Subcutaneous abdominal adipose tissue (tissue), 5 donors: ENCODE measurements around the gene APOA5.

Source experiments
- H3K27ac ChIP-seq: one replicate; pipeline ENCODE4 v1.7.0; 2013; ENCODE audit warnings: low read depth, mild to moderate bottlenecking, inconsistent platforms, low read length, moderate library complexity
- H3K27me3 ChIP-seq, 5 donors: one replicate each; pipeline ENCODE4 v1.7.0; 2013; ENCODE audit warnings: low read length in 5 of 5, inconsistent platforms in 1 of 5; ENCODE audit not compliant: control insufficient read depth in 5 of 5, insufficient read depth in 4 of 5
- H3K36me3 ChIP-seq, 5 donors: one replicate each; pipeline ENCODE4 v1.7.0; 2013; ENCODE audit warnings: low read length in 5 of 5; ENCODE audit not compliant: control insufficient read depth in 5 of 5, insufficient read depth in 5 of 5
- H3K4me1 ChIP-seq, 5 donors: one replicate each; pipeline ENCODE4 v1.7.0; 2013; ENCODE audit warnings: low read length in 5 of 5, mild to moderate bottlenecking in 3 of 5, moderate library complexity in 1 of 5; ENCODE audit not compliant: control insufficient read depth in 5 of 5, insufficient read depth in 5 of 5
- H3K4me3 ChIP-seq, 5 donors: one replicate each; pipeline ENCODE4 v1.7.0; 2013; ENCODE audit warnings: low read length in 5 of 5, low read depth in 1 of 5
- H3K9ac ChIP-seq, 5 donors: one replicate each; pipeline ENCODE4 v1.7.0; 2013; ENCODE audit warnings: low read length in 5 of 5, mild to moderate bottlenecking in 4 of 5, moderate library complexity in 3 of 5
- H3K9me3 ChIP-seq, 5 donors: one replicate each; pipeline ENCODE4 v1.7.0; 2013; ENCODE audit warnings: low read length in 5 of 5; ENCODE audit not compliant: control insufficient read depth in 5 of 5
- donor health status: healthy.
- donor health status: healthy.
- donor health status: healthy.
- donor health status: healthy.
- donor health status: healthy.

Gene APOA5

GRCh38 chr11:116788534-116788933, 3.1 kb downstream of the APOA5 start:
- Histone ChIP-seq H3K4me1 (peaks cover 11 to 48% (median 38%) of the 10 kb centered on the region in 5 donors), H3K27ac (peak overlapping the region; percentile 80), H3K4me3 (peak overlapping the region; percentile 76 to 91 (median 84)), H3K9ac (peak overlapping the region in 4 of 5 donors; percentile 85 to 92 (median 88)), H3K27me3 (no peaks in the 10 kb centered on the region), H3K9me3 (no peaks in the 10 kb centered on the region), H3K36me3 (peaks cover 5 to 30% (median 25%) of the 10 kb centered on the region in 5 donors)

GRCh38 chr11:116787786-116788486, 3.7 kb downstream of the APOA5 start, which contains the start of gene ZPR1:
TSS of gene ZPR1 (minus strand) at chr11:116788023. CDS start at chr11:116787990, 33 bp downstream.
- H3K9me3 ChIP-seq, result no peaks in the 10 kb centered on the region
- H3K36me3 ChIP-seq, result peaks cover 9 to 36% (median 31%) of the 10 kb centered on the region in 5 donors
- peak within 1 kb of the TSS; percentile 76 to 93 (median 84) for H3K4me3 ChIP-seq
- peak within 1 kb of the TSS; percentile 80 for H3K27ac ChIP-seq
- H3K9ac ChIP-seq, result peak within 1 kb of the TSS; percentile 85 to 94 (median 88)
- peaks cover 11 to 42% (median 36%) of the 10 kb centered on the region in 5 donors for H3K4me1 ChIP-seq
- no peaks in the 10 kb centered on the region for H3K27me3 ChIP-seq

- H3K4me1 ChIP-seq, result peaks cover 11 to 36% (median 31%) of the 10 kb centered on the region in 5 donors
- H3K27me3 ChIP-seq, result no peaks in the 10 kb centered on the region
- peak overlapping the region; percentile 80 for H3K27ac ChIP-seq
- H3K36me3 ChIP-seq, result peaks cover 14 to 41% (median 36%) of the 10 kb centered on the region in 5 donors
- H3K9ac ChIP-seq, result peak overlapping the region; percentile 85 to 94 (median 88)
- H3K4me3 ChIP-seq, result peak overlapping the region; percentile 76 to 93 (median 84)
- no peaks in the 10 kb centered on the region for H3K9me3 ChIP-seq
Measured at GRCh38 chr11:116787436-116787785, 4.3 kb downstream of the APOA5 start.

GRCh38 chr11:116786966-116787365, 4.7 kb downstream of the APOA5 start:
- H3K27ac ChIP-seq, result no peak overlapping the region
- peaks cover 17 to 46% (median 41%) of the 10 kb centered on the region in 5 donors for H3K36me3 ChIP-seq
- no peaks in the 10 kb centered on the region for H3K9me3 ChIP-seq
- H3K4me1 ChIP-seq, result peaks cover 11 to 32% (median 28%) of the 10 kb centered on the region in 5 donors
- H3K9ac ChIP-seq, result peak overlapping the region; percentile 85 to 94 (median 88)
- peak overlapping the region; percentile 76 to 93 (median 84) for H3K4me3 ChIP-seq
- no peaks in the 10 kb centered on the region for H3K27me3 ChIP-seq

- Histone ChIP-seq H3K36me3 (peaks cover 18 to 52% (median 43%) of the 10 kb centered on the region in 5 donors), H3K9ac (peak overlapping the region in 1 of 5 donors; percentile 92), H3K9me3 (no peaks in the 10 kb centered on the region), H3K27ac (no peak overlapping the region), H3K4me3 (peak overlapping the region in 1 of 5 donors; percentile 84), H3K27me3 (no peaks in the 10 kb centered on the region), H3K4me1 (peaks cover 11 to 25% (median 23%) of the 10 kb centered on the region in 5 donors)
Measured at GRCh38 chr11:116786326-116786725, 5.4 kb downstream of the APOA5 start.

- peaks cover 7 to 13% (median 12%) of the 10 kb centered on the region in 5 donors for H3K4me1 ChIP-seq
- peaks cover 37 to 85% (median 73%) of the 10 kb centered on the region in 5 donors for H3K36me3 ChIP-seq
- H3K9ac ChIP-seq, result no peak overlapping the region
- H3K4me3 ChIP-seq, result no peak overlapping the region
- no peaks in the 10 kb centered on the region for H3K27me3 ChIP-seq
- no peak overlapping the region for H3K27ac ChIP-seq
- H3K9me3 ChIP-seq, result no peaks in the 10 kb centered on the region
Measured at GRCh38 chr11:116782728-116783127, 9.0 kb downstream of the APOA5 start.

GRCh38 chr11:116778556-116778955, 13.1 kb downstream of the APOA5 start:
- Histone ChIP-seq H3K36me3 (peaks cover 35 to 66% (median 50%) of the 10 kb centered on the region in 5 donors), H3K27me3 (no peaks in the 10 kb centered on the region), H3K9me3 (no peaks in the 10 kb centered on the region), H3K4me3 (no peak overlapping the region), H3K4me1 (peaks cover 0 to 12% (median 7%) of the 10 kb centered on the region in 5 donors), H3K9ac (no peak overlapping the region), H3K27ac (no peak overlapping the region)

GRCh38 chr11:116777056-116777455, 14.6 kb downstream of the APOA5 start:
- Histone ChIP-seq H3K9me3 (no peaks in the 10 kb centered on the region), H3K9ac (no peak overlapping the region), H3K4me1 (peaks cover 2 to 19% (median 16%) of the 10 kb centered on the region in 5 donors), H3K27me3 (no peaks in the 10 kb centered on the region), H3K27ac (peak overlapping the region; percentile 70), H3K4me3 (no peak overlapping the region), H3K36me3 (peaks cover 23 to 51% (median 35%) of the 10 kb centered on the region in 5 donors)

GRCh38 chr11:116776522-116776984, 15.1 kb downstream of the APOA5 start:
- H3K36me3 ChIP-seq, result peaks cover 23 to 46% (median 33%) of the 10 kb centered on the region in 5 donors
- H3K27ac ChIP-seq, result peak overlapping the region; percentile 70
- peaks cover 6 to 24% (median 21%) of the 10 kb centered on the region in 5 donors for H3K4me1 ChIP-seq
- H3K27me3 ChIP-seq, result no peaks in the 10 kb centered on the region
- H3K9ac ChIP-seq, result no peak overlapping the region
- H3K9me3 ChIP-seq, result no peaks in the 10 kb centered on the region
- H3K4me3 ChIP-seq, result no peak overlapping the region

GRCh38 chr11:116775975-116776374, 15.7 kb downstream of the APOA5 start:
- Histone ChIP-seq H3K4me1 (peaks cover 6 to 30% (median 27%) of the 10 kb centered on the region in 5 donors), H3K4me3 (no peak overlapping the region), H3K36me3 (peaks cover 18 to 41% (median 28%) of the 10 kb centered on the region in 5 donors), H3K9ac (no peak overlapping the region), H3K27ac (peak overlapping the region; percentile 70), H3K27me3 (no peaks in the 10 kb centered on the region), H3K9me3 (no peaks in the 10 kb centered on the region)
